ENCODE data around the gene ZNF433.

ZNF433 gene

GRCh38 chr19:11987405-11988281 is 47.8 kb downstream of the ZNF433 start:
- peak; percentile 81 for DNase-seq

GRCh38 chr19:11986754-11987153 is 48.7 kb downstream of the ZNF433 start:
- no peak for DNase-seq

GRCh38 chr19:11984986-11985385 is 50.5 kb downstream of the ZNF433 start:
- DNase-seq = no peak

- DNase-seq = no peak
Observed at GRCh38 chr19:11982526-11982925, 53.0 kb downstream of the ZNF433 start.

- no peak for DNase-seq
Observed at GRCh38 chr19:11979527-11979926, 56.0 kb downstream of the ZNF433 start.

GRCh38 chr19:11978492-11979100 is 56.9 kb downstream of the ZNF433 start:
- no peak for DNase-seq

- no peak for DNase-seq
Observed at GRCh38 chr19:11973019-11973810, 62.3 kb downstream of the ZNF433 start.

GRCh38 chr19:11971041-11971440 is 64.4 kb downstream of the ZNF433 start:
- DNase-seq = no peak

GRCh38 chr19:11970174-11970573 is 65.3 kb downstream of the ZNF433 start:
- DNase-seq = no peak

GRCh38 chr19:11964858-11965645 is 70.4 kb downstream of the ZNF433 start, which contains the start of gene ZNF763:
TSS of gene ZNF763 (plus strand) at chr19:11965040. CDS start at chr19:11965209, 169 bp downstream.
- DNase-seq = peak; percentile 82
